GM21717 (cell line): ENCODE results near the gene ZNF821.
"Not testable (repeated sequence)": the region's sequence is repeated elsewhere in the genome, so short reads cannot be mapped to it uniquely, and the experiment has no call there.

Source experiments
- ATAC-seq: cut with Tn5 transposase; IDR thresholded peaks from one replicate; pipeline ENCODE4 v1.9.1; 2021; ENCODE audit warnings: mild to moderate bottlenecking, moderate library complexity; ENCODE audit not compliant: unreplicated experiment

ZNF821 gene, protein sequence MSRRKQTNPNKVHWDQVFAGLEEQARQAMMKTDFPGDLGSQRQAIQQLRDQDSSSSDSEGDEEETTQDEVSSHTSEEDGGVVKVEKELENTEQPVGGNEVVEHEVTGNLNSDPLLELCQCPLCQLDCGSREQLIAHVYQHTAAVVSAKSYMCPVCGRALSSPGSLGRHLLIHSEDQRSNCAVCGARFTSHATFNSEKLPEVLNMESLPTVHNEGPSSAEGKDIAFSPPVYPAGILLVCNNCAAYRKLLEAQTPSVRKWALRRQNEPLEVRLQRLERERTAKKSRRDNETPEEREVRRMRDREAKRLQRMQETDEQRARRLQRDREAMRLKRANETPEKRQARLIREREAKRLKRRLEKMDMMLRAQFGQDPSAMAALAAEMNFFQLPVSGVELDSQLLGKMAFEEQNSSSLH

DNA sequence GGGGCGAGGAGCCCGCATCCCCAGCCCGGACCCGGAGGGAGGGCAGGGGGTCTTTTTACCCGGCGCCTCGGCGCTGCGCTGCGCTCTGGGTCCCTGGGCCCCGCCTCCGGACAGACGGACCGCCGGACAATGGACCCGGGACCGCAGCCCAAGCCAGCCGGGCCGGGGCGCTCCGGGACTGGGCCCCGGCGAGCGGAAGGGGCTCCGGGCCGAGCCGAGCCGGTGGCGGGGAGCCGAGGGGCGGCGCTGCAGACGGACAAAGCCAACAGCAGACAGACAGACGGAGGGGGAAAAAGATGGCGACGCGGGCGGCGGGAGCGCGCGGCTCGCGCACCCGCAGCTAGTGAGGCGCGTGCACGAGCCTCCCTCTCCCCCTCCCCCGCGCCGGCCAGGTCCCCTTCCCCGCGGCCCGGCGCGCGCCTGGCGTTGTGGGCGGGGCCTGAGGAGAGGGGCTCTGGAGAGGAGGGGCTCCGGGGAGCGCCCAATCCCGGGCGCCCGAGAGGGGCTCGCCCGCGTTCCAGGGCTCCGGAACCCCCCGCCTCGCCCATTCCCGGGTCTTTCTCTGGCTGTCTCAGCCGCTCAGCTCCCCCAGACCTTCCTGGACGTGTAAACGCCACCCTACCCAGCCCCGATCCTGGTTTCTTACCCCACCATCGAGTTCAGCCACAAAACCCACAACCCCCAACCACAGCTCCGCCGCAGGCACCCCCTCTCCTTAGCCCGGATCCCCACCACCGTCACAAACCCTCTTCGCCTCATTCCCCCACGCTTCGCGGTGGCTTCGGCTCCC is at the start of gene ZNF821:
TSS of gene ZNF821 (minus strand) at position 334 of the 790 bp plus-strand sequence. CDS start 4,236 bp downstream, outside the sequence.
- ATAC-seq, result peak; percentile 42

DNA sequence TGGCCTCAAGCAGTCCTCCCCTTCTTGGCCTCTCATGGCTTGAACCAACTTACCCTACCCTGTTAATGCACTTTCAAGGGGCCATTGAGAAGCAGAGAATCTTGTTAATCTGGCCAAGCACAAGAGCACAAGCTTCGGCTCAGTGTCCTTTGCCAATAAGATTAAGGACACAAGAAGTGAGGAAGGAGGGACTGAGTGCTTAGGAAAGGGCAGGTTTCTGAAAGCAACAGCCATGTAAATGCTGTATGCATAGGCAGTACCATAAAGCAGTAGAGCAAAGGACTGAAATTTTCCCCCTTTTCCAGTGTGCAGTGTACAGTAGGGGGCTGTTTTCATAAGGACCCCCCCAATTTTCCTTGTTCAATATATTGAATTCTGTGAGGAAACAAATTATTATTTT is 49.0 kb upstream of the ZNF821 start:
- no peak for ATAC-seq

DNA sequence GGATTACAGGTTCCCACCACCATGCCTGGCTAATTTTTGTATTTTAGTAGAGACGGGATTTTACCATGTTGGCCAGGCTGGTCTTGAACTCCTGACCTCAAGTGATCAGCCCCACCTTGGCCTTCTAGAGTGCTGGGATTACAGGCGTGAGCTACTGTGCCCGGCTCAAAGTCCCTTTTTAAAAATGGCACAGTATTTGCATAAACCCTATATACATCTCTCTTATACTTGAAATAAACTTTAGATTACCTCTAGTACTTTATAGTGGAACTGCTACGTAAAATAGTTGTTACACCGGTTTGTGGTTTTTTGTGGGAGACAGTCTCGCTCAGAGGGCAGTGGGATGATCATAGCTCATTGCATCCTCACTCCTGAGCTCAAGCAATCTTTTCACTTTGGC is 47.6 kb upstream of the ZNF821 start:
- no peak for ATAC-seq

DNA sequence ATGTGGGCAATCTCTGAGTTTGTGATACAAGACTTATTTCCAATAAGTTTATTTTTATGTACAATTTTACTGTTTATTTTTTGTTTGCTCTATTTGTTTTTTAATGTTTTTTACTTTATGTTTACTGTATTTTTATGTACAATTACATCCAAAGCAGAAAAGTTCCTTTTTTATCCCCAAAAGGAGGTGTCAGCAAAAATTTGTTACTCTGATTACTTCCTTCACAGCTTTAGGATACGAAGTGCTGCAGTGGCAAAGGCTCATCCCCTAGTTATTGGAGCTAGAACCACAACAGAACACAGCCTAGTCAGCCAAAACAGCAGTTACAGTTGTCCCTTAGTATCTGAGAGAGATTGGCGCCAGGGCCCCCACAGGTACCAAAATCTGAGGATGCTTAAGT is 47.0 kb upstream of the ZNF821 start:
- ATAC-seq, result no peak

DNA sequence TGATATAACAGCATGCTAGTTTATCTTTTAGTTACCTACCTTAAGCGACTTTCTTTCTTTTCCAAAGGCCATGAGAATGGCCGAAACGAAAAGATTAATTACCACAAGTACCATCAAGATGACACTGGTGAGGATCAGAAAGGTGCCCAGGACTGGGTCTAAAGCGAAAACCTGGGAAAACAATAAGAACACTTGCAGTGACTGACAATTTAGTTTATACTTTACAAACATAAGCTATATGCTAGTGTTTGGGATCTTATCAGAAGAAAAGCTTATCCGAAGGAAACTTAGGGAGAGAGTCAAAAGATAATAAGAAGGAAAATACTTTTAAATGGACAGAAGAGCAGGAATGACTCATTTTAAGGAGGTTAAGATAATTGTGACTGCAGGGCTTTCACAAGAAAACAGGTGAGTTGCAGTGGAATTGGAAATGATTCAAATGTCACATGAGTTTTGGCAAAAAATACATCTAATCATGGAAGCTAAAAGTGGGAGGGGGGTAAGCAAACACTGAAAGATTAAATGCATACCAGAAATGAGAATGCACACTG is 46.1 kb upstream of the ZNF821 start:
- ATAC-seq, result no peak

DNA sequence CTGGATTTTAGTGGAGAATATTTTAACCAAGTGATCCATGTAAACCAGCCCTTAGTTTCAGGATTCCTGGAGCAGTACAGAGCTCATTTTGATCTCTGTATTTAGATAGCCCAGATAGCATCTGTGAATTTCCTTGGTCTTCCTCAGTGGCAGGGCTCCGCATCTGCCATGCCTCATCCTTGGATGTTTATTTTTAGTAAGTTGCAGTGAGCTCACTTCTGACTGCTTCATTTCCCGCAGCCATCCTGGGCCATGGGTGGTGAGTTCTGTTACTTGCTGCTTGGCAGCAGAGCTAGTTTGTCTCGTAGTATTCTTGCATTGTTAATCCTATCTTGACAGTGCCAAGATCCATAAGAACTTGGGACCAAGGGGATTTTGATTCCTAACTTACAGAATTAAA is 45.1 kb upstream of the ZNF821 start:
- ATAC-seq, result no peak

DNA sequence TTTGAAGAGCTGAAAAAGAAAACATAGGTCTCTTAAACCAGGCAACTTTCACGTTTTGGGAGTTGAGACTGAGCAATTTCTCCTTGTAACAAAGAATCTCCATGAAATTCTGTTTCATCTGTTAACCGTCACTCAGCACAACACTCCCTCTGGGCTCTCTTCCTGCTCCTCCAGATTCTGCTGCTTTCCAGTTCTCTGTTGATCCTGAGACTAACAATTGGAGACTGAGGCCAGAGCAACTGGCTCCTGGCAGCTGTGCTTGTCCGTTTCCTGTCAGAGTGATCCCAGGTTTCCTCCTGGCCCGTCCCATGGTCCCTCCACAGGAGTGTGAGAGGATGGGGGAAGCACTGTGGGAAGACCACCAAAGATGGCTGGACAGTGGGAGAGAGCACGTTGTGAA is 43.8 kb upstream of the ZNF821 start:
- no peak for ATAC-seq

DNA sequence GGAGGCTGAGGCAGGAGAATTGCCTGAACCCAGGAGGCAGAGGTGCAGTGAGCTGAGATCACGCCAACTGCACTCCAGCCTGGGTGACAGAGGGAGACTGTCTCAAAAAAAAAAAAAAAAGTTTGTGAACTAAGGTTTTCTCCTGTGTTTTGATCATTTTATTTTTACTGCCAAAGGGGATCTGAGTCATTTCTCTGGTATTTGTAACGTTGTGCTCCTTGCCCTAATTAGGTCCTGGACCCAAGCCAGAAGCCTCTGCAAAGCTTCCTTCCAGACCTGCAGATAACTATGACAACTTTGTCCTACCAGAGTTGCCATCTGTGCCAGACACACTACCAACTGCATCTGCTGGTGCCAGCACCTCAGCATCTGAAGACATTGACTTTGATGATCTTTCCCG is 43.4 kb upstream of the ZNF821 start:
- no peak for ATAC-seq

DNA sequence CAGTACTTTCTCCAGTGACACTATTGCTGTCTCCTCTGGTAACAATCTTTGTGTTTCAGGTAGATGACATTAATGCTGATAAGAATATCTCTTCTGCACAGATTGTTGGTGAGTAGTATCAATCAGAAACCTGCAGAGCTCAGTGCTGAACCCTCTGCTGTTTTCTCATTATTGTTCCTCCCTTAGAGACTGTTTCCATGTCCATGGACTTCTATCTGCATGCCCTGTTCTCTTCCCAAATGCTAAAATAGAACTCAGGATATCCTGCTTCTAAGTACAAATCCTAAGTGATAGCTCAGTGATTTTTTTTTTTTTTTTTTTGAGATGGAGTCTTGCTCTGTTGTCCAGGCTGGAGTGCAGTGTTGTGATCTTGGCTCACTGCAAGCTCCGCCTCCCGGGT is 40.7 kb upstream of the ZNF821 start:
- ATAC-seq, result no peak

DNA sequence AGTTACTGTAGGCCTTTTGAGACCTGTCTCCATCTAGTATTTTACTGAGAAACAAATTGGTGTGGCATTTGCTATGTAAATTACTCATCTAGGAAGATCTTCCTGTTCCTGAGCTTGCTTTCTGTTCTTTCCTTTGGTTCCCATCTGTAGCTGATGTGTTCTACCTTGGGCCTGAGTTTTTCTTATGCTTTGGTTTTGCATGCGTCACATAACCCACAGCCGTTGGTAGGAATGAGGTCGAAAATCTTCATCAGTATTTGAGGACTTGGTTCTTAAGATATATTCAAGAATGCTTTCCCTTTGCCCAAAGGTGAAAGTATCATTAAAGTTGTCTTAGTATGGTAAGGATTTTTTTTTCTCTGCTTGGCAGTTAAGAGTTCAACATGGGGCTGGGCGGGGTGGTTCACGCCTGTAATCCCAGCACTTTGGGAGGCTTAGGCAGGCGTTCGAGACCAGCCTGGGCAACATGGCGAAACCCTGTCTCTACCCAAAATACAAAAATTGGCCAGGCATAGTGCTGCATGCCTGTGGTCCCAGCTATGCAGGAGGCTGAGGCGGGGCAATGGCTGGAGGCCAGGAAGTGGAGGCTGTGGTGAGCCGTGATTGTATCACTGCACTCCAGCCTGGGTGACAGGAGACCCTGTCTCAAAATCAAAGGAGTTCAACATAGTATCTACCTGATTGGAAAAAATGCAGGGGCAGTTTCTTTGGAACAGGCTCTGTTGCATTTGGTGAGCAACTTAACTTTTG is 40.1 kb upstream of the ZNF821 start:
- no peak for ATAC-seq

DNA sequence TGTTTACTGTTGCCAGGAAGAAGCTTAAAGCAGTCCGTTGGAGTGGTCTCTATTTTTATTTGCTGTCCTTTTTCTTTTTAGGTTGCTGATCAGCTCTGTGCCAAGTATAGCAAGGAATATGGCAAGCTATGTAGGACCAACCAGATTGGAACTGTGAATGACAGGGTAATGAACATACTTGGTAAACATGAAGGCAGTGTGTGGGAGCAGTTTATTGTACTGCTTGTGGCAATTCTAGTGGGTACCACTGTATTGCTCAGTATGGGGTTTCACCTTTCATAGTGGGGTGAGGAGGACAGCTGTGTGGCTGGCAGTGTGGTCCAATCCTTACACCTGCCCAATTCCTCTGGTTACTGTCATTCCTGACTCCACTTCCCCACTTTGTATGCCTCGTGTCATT is 36.7 kb upstream of the ZNF821 start:
- ATAC-seq, result no peak

DNA sequence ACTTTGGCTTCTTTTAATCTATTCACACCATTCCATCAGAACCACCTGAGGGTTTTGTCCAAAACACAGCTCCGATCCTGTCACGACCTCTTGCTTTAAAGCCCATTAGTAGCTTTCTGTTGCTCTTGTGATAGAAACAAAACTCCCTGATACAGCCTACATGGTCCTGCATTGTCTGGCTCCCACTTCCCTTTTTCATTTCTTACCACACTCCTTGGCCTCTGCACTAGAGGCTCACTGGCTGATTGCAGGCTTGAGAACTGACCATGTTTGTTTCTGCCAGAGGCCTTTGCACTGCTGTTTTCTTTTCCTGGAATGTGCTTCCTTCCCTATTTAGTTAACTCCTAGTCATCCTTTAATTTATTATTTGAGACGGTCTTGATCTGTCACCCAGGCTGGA is 35.1 kb upstream of the ZNF821 start:
- ATAC-seq, result peak; percentile 84

DNA sequence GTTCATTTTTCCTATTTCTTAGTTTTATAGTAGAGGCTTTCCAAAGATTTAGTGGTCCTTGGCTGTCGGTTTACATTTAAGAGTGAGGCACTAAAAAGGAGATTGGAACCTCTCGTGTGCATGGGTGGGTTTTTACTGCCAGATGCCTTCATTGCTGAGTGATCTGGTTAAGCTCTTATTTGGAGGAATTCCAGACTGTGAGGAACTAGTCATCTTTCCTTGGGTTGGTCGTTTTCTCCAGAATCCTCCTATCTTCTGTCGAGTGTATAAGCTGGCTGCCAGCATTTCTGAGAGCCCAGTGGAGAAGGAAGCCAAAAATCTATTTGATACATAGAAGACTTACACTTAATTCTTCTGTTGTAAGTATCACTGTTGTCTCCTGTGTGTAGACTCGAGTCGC is 33.9 kb upstream of the ZNF821 start:
- ATAC-seq, result no peak

DNA sequence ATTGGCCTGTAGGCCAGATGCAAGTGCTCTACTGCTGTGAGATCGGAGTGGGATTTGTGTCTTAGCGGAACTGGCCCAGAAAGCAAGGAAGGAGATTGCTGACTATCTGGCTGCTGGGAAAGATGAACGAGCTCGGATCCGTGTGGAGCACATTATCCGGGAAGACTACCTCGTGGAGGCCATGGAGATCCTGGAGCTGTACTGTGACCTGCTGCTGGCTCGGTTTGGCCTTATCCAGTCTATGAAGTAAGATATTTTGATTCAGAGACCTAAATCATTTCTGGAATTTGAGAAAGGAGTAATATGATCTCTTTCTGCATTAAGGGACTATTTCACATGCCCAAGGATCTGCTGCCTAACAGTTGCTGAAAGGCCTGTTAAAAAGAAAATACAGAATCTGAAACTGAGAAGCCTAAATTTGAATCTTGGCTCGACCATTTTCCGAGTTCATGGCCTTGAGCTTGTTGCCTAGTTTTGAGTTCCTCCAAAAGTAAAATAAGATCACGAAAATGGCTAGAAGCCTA is 32.5 kb upstream of the ZNF821 start:
- ATAC-seq, result no peak

DNA sequence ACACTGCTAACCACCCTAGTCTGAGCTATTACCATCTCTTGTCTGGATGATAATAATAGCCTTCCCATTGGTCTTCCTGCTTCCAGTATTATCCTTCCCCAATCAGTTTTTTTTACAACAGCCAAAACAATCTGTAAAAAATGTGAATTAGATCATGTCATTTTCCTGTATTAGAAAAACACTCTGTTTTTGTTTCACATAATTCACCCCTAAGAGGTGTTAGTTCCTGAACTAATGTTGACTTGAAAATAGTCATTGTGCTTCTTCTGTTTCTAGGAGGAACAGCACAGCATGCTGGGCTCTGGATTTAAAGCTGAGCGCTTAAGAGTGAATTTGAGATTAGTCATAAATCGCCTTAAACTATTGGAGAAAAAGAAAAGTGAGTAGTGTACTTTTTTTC is 31.4 kb upstream of the ZNF821 start:
- ATAC-seq, result no peak

DNA sequence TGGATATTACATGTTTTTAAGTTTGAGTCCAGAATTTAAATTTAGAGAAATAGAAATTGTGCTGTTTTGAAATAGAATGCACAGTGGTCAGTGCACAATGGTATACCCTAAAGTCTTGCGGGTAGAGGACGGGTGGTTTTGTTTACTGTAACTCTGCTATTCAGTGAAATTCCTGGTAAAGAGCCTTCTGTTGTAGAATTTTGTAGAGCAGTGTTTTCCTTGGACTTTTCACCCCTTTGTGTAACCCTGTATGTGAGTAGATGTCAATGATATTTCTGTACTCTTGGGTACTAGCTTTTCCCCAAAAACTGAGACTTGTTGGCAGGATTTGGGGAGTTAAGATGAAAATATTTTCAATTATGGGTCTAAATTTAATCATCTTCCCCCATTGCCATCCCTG is 30.8 kb upstream of the ZNF821 start:
- ATAC-seq, result no peak

DNA sequence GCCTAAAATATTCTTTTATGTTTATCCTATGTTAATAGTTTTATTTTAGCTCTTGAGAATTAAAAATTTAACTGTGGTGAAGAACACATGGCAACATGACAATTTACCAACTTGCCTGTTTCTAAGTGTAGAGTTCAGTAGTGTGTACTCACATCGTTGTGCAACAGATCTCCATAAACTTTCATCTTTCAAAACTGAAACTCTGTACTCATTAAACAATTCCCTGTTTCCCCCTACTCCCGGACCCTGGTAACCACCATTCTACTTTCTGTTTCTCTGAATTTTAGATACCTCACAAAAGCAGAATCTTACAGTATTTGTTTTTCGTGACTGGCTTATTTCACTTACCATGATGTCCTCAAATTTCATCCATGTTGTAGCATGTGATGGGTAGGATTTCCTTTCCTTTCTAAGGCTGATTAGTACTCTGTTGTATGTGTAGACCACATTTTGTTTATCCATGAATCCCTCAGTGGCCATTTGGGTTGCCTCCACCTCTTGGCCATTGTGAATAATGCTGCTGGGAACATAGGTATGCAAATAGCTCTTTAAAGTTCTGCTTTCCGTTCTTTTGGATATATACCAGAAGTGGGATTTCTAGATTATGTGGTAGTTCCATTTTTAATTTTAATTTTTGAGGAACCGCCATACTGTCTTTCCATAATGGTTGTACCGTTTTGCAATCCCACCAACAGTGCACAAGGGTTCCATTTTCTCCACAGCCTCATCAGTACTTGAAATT is 28.7 kb upstream of the ZNF821 start:
- no peak for ATAC-seq

DNA sequence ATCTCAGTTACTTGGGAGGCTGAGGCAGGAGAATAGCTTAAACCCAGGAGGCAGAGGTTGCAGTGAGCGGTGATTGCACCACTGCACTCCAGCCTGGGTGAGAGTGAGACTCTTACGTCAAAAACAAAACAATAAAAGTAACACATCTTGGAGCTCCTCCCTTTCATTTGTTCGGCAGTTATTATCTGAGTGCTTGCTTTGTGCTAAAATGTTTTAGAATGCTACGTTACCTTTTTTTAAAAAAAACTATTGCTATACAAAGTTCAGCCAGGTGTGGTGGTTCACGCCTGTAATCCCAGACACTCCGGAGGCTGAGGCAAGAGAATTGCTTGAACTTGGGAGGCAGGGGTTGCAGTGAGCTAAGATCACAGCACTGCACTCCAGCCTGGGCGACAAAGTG is 27.1 kb upstream of the ZNF821 start:
- no peak for ATAC-seq

DNA sequence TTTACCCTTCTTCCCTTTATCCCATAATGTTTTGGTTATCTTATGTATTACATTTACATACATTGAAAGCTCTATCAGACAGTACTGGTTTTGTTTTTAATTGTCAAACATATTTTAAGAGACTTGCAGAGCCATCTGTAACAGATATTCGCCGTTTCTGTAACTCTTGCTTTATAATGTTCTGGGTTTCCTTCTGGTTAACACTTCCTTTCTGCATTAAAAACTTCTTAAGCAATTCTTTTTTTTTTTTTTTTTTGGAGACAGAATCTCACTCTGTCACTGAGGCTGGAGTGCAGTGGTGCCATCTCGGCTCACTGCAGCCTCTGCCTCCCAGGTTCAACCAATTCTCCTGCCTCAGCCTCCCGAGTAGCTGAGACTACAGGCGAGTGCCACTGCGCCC is 21.8 kb upstream of the ZNF821 start:
- ATAC-seq, result not testable (repeated sequence)

DNA sequence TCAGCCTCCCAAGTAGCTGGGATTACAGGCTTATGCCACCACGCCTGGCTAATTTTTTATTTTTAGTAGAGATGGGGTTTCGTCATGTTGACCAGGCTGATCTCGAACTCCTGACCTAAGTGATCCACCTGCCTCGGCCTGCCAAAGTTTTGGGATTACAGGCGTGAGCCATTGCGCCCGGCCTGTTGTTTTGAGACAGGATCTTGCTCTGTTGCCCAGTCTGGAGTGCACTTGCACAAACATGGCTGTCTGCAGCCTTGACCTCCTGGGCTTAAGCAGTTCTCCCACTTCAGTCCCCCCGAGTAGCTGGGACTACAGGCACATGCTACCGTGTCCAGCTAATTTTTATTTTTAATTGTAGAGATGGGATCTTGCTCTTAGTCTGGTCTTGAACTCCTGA is 20.3 kb upstream of the ZNF821 start:
- ATAC-seq, result no peak
